Erythroblast (primary cell): ENCODE measurements around the gene FAM20B.

Source experiments
- GATA1 ChIP-seq: IDR thresholded peaks from 2 replicates; pipeline ENCODE4 v1.6.1; 2011; ENCODE audit warnings: low read depth, mild to moderate bottlenecking, control low read depth, low read length, moderate library complexity
- POLR2A ChIP-seq: IDR thresholded peaks from 2 replicates; pipeline ENCODE4 v1.6.1; 2011; ENCODE audit warnings: mild to moderate bottlenecking, low read length

- TF ChIP-seq POLR2A (no peak), GATA1 (no peak)
These were observed 95.0 kb downstream of the FAM20B start for GRCh38 chr1:179120736-179121135.
